ENCODE measurements around the gene ALPP. TPM values are rescaled to one million over a fixed set of nuclear protein-coding genes. Genes with fewer than 3 reads are reported as not detected.
"Not testable (repeated sequence)": the region's sequence is repeated elsewhere in the genome, so short reads cannot be mapped to it uniquely, and the experiment has no call there.

ALPP gene
- total and polyA plus RNA-seq, 2 donors (not counting 3 experiments of a cell fraction or from before 2014, with no cell fraction given): not detected

GRCh38 chr2:232365621-232366321 lies 12.8 kb upstream of the ALPP start:
- DNase-seq (ENCODE audit: low read depth, low spot score): no peak

GRCh38 chr2:232366461-232366860 lies 12.1 kb upstream of the ALPP start:
- CTCF ChIA-PET: interaction anchor here (0.8 to 3.6 kb wide), 5 partner anchors 11 to 461 kb away, joined by 3 to 13 read pairs (median 7); partner anchors contain the start of gene ALPP
- FAIRE-seq, POLR2A ChIA-PET: not testable (repeated sequence)

More at GRCh38 chr2:232365621-232366321, 12.8 kb upstream of the ALPP start:
- Histone ChIP-seq H3K27ac (ENCODE audit: insufficient read depth, low read depth, low read length) (no peak overlapping the region), H3K4me3 (replicated peaks in 1 of 3; ENCODE audit: insufficient read depth in 1 of 3, low read depth in 1 of 3, low read length in 3 of 3) (no peak overlapping the region), H3K4me2 (ENCODE audit: insufficient read depth, low read length) (no peak overlapping the region), H3K9ac (replicated peaks; ENCODE audit: extremely low read depth, insufficient read depth, low read length) (no peak overlapping the region), H3K9me3 (replicated peaks; ENCODE audit: control insufficient read depth, insufficient read depth, low read length) (no peaks in the 10 kb centered on the region), H4K20me1 (replicated peaks; ENCODE audit: control insufficient read depth, extremely low read depth, insufficient read depth, low read length) (no peaks in the 10 kb centered on the region), H3K4me1 (ENCODE audit: control insufficient read depth, extremely low read depth, insufficient read depth, low read length) (no peaks in the 10 kb centered on the region), H3K79me2 (ENCODE audit: control insufficient read depth, insufficient read depth, low read length) (no peaks in the 10 kb centered on the region), H3K9me1 (replicated peaks; ENCODE audit: control insufficient read depth, extremely low read depth, insufficient read depth, low read length) (no peaks in the 10 kb centered on the region), H3K36me3 (ENCODE audit: control insufficient read depth in 2 of 2, extremely low read depth in 1 of 2, insufficient read depth in 2 of 2, low read length in 2 of 2) (no peaks in the 10 kb centered on the region), H2AFZ (ENCODE audit: low read depth, low read length) (no peak overlapping the region), H3K27me3 (ENCODE audit: control insufficient read depth in 2 of 2, insufficient read depth in 2 of 2, low read length in 2 of 2) (no peaks in the 10 kb centered on the region)
- ChIA-PET CTCF (interaction anchor here (0.6 to 3.6 kb wide), 11 partner anchors 10 to 465 kb away, joined by 3 to 13 read pairs (median 4); partner anchors contain the start of gene NPPC), POLR2A (no interaction called here)
- peak; percentile 44 for FAIRE-seq
- TF ChIP-seq CTCF (IDR thresholded peaks at IDR 0.05; ENCODE audit: extremely low read depth in 1 of 2, insufficient read depth in 1 of 2, low read depth in 1 of 2, low read length in 2 of 2) (peak; percentile 24 to 57), JUN (IDR thresholded peaks at IDR 0.05; ENCODE audit: borderline replicate concordance, insufficient read depth, insufficient read length, low read depth) (no peak)
- BruUV-seq (replicated peaks): no TSS peak
- intact Hi-C loops (cut with micrococcal nuclease) (loop anchor here (1.0 kb wide), 1 partner anchor 459 kb away; no protein-coding TSS in a partner anchor), dilution Hi-C loops (cut with MboI; ENCODE audit: extremely low pct_ligation_motif_present, low sequenced_read_pairs) (no loop called here)

More at GRCh38 chr2:232366461-232366860, 12.1 kb upstream of the ALPP start:
- intact Hi-C loops (cut with micrococcal nuclease); H4K20me1 ChIP-seq (replicated peaks; ENCODE audit: control insufficient read depth, extremely low read depth, insufficient read depth, low read length); BruUV-seq (replicated peaks); H3K4me2 ChIP-seq (ENCODE audit: insufficient read depth, low read length); H3K4me1 ChIP-seq (ENCODE audit: control insufficient read depth, extremely low read depth, insufficient read depth, low read length); H2AFZ ChIP-seq (ENCODE audit: low read depth, low read length); DNase-seq (ENCODE audit: low read depth, low spot score); H3K4me3 ChIP-seq (replicated peaks in 1 of 3; ENCODE audit: insufficient read depth in 1 of 3, low read depth in 1 of 3, low read length in 3 of 3); H3K27ac ChIP-seq (ENCODE audit: insufficient read depth, low read depth, low read length); H3K36me3 ChIP-seq (ENCODE audit: control insufficient read depth in 2 of 2, extremely low read depth in 1 of 2, insufficient read depth in 2 of 2, low read length in 2 of 2); dilution Hi-C loops (cut with MboI; ENCODE audit: extremely low pct_ligation_motif_present, low sequenced_read_pairs); H3K9me1 ChIP-seq (replicated peaks; ENCODE audit: control insufficient read depth, extremely low read depth, insufficient read depth, low read length); H3K9me3 ChIP-seq (replicated peaks; ENCODE audit: control insufficient read depth, insufficient read depth, low read length); H3K79me2 ChIP-seq (ENCODE audit: control insufficient read depth, insufficient read depth, low read length); H3K27me3 ChIP-seq (ENCODE audit: control insufficient read depth in 2 of 2, insufficient read depth in 2 of 2, low read length in 2 of 2); H3K9ac ChIP-seq (replicated peaks; ENCODE audit: extremely low read depth, insufficient read depth, low read length): not testable (repeated sequence)
